OCI-LY1 (cell line): ENCODE results near the gene TRIM14.

Experiments
- H2AFZ ChIP-seq: fragments of 200-600 bp; sonication (generic), shearing (Covaris generic); 2 replicates; pipeline ENCODE4 v1.6.0; 2014; ENCODE audit warnings: antibody characterized with exemption, mild to moderate bottlenecking, low read length
- H3F3A ChIP-seq: fragments of 200-600 bp; sonication (generic), shearing (Covaris generic); 2 replicates; pipeline ENCODE4 v1.6.0; 2014; ENCODE audit warnings: mild to moderate bottlenecking, antibody characterized with exemption, low read length, moderate library complexity; ENCODE audit not compliant: insufficient read depth
- H3K27ac ChIP-seq: fragments of 200-600 bp; sonication (generic); 2 replicates; pipeline ENCODE4 v1.5.1; 2014; ENCODE audit warnings: low read length, mixed run types, mild to moderate bottlenecking, low read depth; ENCODE audit not compliant: poor library complexity, severe bottlenecking
- H3K27me3 ChIP-seq: fragments of 200-600 bp; sonication (generic); 2 replicates; pipeline ENCODE4 v1.6.0; 2014; ENCODE audit warnings: antibody characterized with exemption, mild to moderate bottlenecking, low read length, moderate library complexity; ENCODE audit not compliant: insufficient read depth
- H3K36me3 ChIP-seq: fragments of 200-600 bp; sonication (generic); 2 replicates; pipeline ENCODE4 v1.6.1; 2014; ENCODE audit warnings: mild to moderate bottlenecking, antibody characterized with exemption, low read length, moderate library complexity, mixed read lengths; ENCODE audit not compliant: insufficient read depth
- H3K4me1 ChIP-seq: fragments of 200-600 bp; sonication (generic); 2 replicates; pipeline ENCODE4 v1.5.1; 2014; ENCODE audit warnings: mild to moderate bottlenecking, low read length, moderate library complexity; ENCODE audit not compliant: insufficient read depth, severe bottlenecking
- H3K4me2 ChIP-seq: fragments of 200-600 bp; sonication (generic), shearing (Covaris generic); 2 replicates; pipeline ENCODE4 v1.6.1; 2014; ENCODE audit warnings: low read length
- H3K4me3 ChIP-seq: fragments of 200-600 bp; sonication (generic); 2 replicates; pipeline ENCODE4 v1.5.1; 2014; ENCODE audit warnings: low read length, low read depth, mild to moderate bottlenecking, mixed read lengths; ENCODE audit not compliant: poor library complexity, severe bottlenecking
- H3K79me2 ChIP-seq: fragments of 200-600 bp; shearing (Covaris generic); 2 replicates; pipeline ENCODE4 v1.6.1; 2016; ENCODE audit warnings: mixed run types, low read length, mixed read lengths; ENCODE audit not compliant: insufficient read depth
- H3K9ac ChIP-seq: fragments of 200-600 bp; sonication (generic), shearing (Covaris generic); 2 replicates; pipeline ENCODE4 v1.6.1; 2014; ENCODE audit warnings: mild to moderate bottlenecking, low read length, mixed read lengths
- H3K9me2 ChIP-seq: fragments of 200-600 bp; sonication (generic), shearing (Covaris generic); 2 replicates; pipeline ENCODE4 v1.6.1; 2014; ENCODE audit warnings: low read depth, mild to moderate bottlenecking, low read length, mixed read lengths
- H3K9me3 ChIP-seq: fragments of 200-600 bp; shearing (Covaris generic); 2 replicates; pipeline ENCODE4 v1.6.1; 2014; ENCODE audit warnings: low read length, mixed read lengths
- H4K20me1 ChIP-seq: fragments of 200-600 bp; sonication (generic), shearing (Covaris generic); 2 replicates; pipeline ENCODE4 v1.6.0; 2016; ENCODE audit warnings: mild to moderate bottlenecking, low read length; ENCODE audit not compliant: insufficient read depth
- EZH2 ChIP-seq: fragments of 200-600 bp; sonication (generic), shearing (Covaris generic); IDR thresholded peaks from 2 replicates; pipeline ENCODE4 v1.8.0; 2017; ENCODE audit warnings: borderline replicate concordance, mixed run types, mild to moderate bottlenecking, antibody characterized with exemption, low read length, moderate library complexity, mixed read lengths
- TF ChIP-seq, protein P1 (sequence below): fragments of 200-600 bp; sonication (generic), shearing (Covaris generic); IDR thresholded peaks from 2 replicates; pipeline ENCODE4 v1.5.1; 2017; ENCODE audit warnings: mild to moderate bottlenecking, antibody characterized with exemption, low read length, moderate library complexity, mixed read lengths

TRIM14 gene

DNA sequence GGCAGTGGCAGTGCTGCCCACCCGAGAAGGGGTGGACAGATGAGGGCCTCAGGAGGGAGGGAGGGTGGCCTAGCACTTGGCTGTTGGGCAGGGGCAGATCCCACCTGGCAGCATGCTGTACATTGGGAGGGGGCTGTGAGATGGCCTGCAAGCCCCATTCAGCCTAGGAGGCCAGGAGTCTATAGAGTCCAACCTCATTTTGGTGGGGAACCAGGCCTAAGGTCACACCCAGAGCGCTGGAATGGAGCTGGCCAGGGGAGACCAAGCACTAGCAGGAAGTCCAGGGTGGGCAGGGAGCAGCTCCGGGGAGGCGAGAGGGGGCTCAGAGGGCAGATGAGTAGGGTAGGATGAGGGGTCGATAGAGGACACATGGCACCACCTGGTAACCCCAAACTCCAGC, 22.9 kb downstream of the TRIM14 start:
- Histone ChIP-seq H4K20me1 (no peaks in the 10 kb centered on the region), H3K27me3 (no peaks in the 10 kb centered on the region), H3F3A (no peaks in the 10 kb centered on the region), H3K4me1 (peaks cover 37% of the 10 kb centered on the region), H2AFZ (no peak overlapping the region), H3K4me3 (no peak overlapping the region), H3K27ac (peak overlapping the region; percentile 93), H3K9ac (no peak overlapping the region), H3K79me2 (no peaks in the 10 kb centered on the region), H3K9me2 (no peaks in the 10 kb centered on the region), H3K4me2 (no peak overlapping the region), H3K9me3 (no peaks in the 10 kb centered on the region), H3K36me3 (no peaks in the 10 kb centered on the region)
- TF ChIP-seq, protein P1, sequence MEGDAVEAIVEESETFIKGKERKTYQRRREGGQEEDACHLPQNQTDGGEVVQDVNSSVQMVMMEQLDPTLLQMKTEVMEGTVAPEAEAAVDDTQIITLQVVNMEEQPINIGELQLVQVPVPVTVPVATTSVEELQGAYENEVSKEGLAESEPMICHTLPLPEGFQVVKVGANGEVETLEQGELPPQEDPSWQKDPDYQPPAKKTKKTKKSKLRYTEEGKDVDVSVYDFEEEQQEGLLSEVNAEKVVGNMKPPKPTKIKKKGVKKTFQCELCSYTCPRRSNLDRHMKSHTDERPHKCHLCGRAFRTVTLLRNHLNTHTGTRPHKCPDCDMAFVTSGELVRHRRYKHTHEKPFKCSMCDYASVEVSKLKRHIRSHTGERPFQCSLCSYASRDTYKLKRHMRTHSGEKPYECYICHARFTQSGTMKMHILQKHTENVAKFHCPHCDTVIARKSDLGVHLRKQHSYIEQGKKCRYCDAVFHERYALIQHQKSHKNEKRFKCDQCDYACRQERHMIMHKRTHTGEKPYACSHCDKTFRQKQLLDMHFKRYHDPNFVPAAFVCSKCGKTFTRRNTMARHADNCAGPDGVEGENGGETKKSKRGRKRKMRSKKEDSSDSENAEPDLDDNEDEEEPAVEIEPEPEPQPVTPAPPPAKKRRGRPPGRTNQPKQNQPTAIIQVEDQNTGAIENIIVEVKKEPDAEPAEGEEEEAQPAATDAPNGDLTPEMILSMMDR: no peak
- no peak for TF ChIP-seq EZH2

DNA sequence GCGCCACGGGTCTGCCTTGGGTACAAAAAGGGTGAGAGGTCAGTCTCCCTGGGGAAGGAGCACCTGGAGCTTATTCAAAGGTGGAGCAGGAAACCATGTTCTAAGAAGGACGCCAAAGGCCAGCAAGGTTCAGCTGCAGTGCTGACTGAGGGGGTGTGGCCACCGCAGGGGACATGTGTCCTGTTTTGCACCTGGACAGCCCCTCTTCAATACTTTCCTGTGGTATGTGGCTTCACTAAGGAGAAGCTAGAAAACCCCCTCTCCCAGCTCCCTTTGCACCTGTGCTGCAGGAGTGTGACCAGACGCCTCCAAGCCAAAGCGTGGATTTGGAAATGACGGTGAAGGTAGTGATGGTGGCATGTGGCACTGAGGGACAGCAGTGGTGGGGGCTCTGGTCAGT, 23.6 kb downstream of the TRIM14 start:
- H3K4me1 ChIP-seq: peaks cover 32% of the 10 kb centered on the region
- no peak for TF ChIP-seq EZH2
- TF ChIP-seq, protein P1: no peak
- no peaks in the 10 kb centered on the region for H3K9me2 ChIP-seq
- no peaks in the 10 kb centered on the region for H3K36me3 ChIP-seq
- H3F3A ChIP-seq: no peaks in the 10 kb centered on the region
- no peaks in the 10 kb centered on the region for H3K79me2 ChIP-seq
- no peak overlapping the region for H2AFZ ChIP-seq
- no peak overlapping the region for H3K9ac ChIP-seq
- no peaks in the 10 kb centered on the region for H3K9me3 ChIP-seq
- H3K27me3 ChIP-seq: no peaks in the 10 kb centered on the region
- no peak overlapping the region for H3K4me2 ChIP-seq
- H3K4me3 ChIP-seq: no peak overlapping the region
- H3K27ac ChIP-seq: no peak overlapping the region
- H4K20me1 ChIP-seq: no peaks in the 10 kb centered on the region

DNA sequence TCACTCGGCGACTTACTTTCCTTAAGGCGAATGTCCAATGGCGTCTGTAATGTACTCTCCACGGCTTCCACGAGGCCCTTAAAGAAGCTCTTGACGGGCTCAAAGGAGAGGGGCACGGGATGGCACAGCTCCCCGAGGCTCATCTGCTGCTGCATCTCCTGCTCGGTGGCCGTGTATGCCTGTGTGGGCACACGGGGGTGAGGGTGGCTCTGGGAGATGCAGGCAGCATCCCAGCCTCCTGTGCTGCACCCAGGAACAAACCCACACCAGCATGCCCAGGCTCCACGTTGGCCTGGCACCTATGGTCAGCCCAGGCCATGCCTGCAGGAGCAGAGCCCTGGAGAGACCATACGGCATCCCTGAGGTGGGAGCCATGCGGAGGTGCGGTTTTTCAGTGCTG, 24.2 kb downstream of the TRIM14 start:
- peaks cover 27% of the 10 kb centered on the region for H3K4me1 ChIP-seq
- no peaks in the 10 kb centered on the region for H3K79me2 ChIP-seq
- H3K9me3 ChIP-seq: no peaks in the 10 kb centered on the region
- H3K9ac ChIP-seq: no peak overlapping the region
- H3F3A ChIP-seq: peaks cover 4% of the 10 kb centered on the region; the same call in 1 of the 2 replicates
- H3K4me2 ChIP-seq: no peak overlapping the region
- H3K9me2 ChIP-seq: no peaks in the 10 kb centered on the region
- H3K27me3 ChIP-seq: no peaks in the 10 kb centered on the region
- no peak overlapping the region for H3K4me3 ChIP-seq
- no peak overlapping the region for H2AFZ ChIP-seq
- TF ChIP-seq, protein P1: no peak
- no peak for TF ChIP-seq EZH2
- H3K36me3 ChIP-seq: no peaks in the 10 kb centered on the region
- H4K20me1 ChIP-seq: no peaks in the 10 kb centered on the region
- no peak overlapping the region for H3K27ac ChIP-seq
